Activated CD4-positive, alpha-beta memory T cell treated with anti-CD3 and anti-CD28 coated beads, Interleukin-2, amount 10 ng/mL, durations not matched to agents 7 days and 5 days (primary cell): ENCODE results near the gene DNAJA2. TPM values are rescaled to one million over a fixed set of nuclear protein-coding genes. Genes with fewer than 3 reads are reported as not detected.

Experiments used
- CTCF ChIA-PET: fragments of 350-600 bp; sonication (Branson Sonifier 250); formaldehyde crosslinking; loops from one replicate; lab custom pipeline; 2021; ENCODE audit warnings: antibody characterized with exemption, inconsistent platforms; lab: Charles Lee
- POLR2A ChIA-PET: fragments of 350-600 bp; sonication (Branson Sonifier 250); formaldehyde crosslinking; loops from one replicate; lab custom pipeline; 2021; ENCODE audit warnings: antibody characterized with exemption; lab: Charles Lee
- DNase-seq: peaks from one replicate; pipeline ENCODE4 v3.0.0-alpha.2; 2020
- H3K27ac Mint-ChIP-seq: one replicate; pipeline ENCODE4 v1.8.0; 2021; ENCODE audit warnings: mild to moderate bottlenecking, mixed read lengths
- H3K27me3 Mint-ChIP-seq: one replicate; pipeline ENCODE4 v1.8.0; 2021; ENCODE audit warnings: mixed read lengths
- H3K36me3 Mint-ChIP-seq: one replicate; pipeline ENCODE4 v1.8.0; 2021; ENCODE audit warnings: low read depth, mixed read lengths
- H3K4me1 Mint-ChIP-seq: one replicate; pipeline ENCODE4 v1.8.0; 2021; ENCODE audit warnings: mixed read lengths
- H3K4me3 Mint-ChIP-seq: one replicate; pipeline ENCODE4 v1.8.0; 2021; ENCODE audit warnings: mild to moderate bottlenecking, mixed read lengths
- H3K9me3 Mint-ChIP-seq: one replicate; pipeline ENCODE4 v1.8.0; 2021; ENCODE audit warnings: mixed read lengths
- total RNA-seq, 2 experiments: library from RNA; stranded (reverse); gene quantifications; one replicate each; pipeline ENCODE4 v1.2.3, GENCODE V29; 2021

The DNAJA2 gene
- total RNA-seq, 2 experiments from 2014 or later: 61.2 to 64.3 TPM

DNA sequence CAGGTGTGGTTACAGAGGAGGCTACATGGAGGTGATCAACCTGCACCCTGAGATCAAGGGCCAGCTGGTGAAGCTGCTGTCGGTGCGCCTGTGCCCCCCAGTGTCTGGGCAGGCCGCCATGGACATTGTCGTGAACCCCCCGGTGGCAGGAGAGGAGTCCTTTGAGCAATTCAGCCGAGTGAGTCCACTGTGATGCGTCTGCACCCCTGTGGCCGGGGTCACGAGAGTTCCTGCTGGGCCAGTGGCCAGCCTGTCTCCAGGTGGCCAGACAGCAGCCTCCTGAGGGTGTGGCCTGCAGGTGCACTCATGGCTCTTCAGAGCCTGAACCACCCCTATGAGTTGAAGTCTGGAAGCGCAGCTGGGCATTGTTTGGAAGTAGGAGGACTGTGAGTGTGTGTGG lies 51.2 kb downstream of the DNAJA2 start:
- CTCF ChIA-PET: no interaction called here
- H3K27ac Mint-ChIP-seq: no peak overlapping the region

DNA sequence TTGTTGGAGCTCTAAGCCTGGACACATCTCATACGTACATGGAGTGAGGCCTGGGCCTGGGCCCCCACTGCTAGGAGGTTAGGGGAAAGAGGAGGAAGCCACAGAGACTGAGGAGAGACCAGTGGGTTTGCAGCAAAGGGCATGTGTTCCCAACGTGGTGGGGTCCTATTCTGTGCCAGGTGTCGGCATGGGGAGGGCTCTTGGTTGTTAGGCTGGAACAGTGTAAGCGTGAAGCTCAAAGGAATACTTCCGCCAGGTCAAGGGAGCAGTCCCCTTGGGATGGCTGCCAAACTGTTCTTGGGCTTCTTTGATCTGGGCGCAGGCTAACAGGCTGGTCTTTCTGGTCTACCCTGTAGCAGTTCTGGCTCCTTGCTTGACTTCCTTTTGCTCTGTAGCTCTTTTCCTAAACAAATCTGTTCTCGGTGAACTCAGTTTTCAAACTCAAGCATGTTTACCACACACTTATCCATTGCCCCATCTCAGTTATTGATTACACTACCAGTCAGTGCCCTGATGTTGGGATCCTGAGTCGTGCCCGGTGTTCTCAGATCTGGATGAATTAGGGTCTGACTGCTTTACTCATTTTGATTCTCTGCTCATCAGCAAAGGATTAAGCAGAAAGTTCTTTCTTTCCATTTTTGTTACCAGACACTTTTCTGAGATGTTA lies 52.9 kb downstream of the DNAJA2 start:
- ChIA-PET CTCF (interaction anchor here (1.7 to 5.7 kb wide), 2 partner anchors 10 to 66 kb away, joined by 4 to 20 read pairs; no protein-coding TSS in a partner anchor), POLR2A (no interaction called here)
- Mint-ChIP-seq H3K9me3 (no peaks in the 10 kb centered on the region), H3K27ac (no peak overlapping the region), H3K4me1 (peaks cover 5% of the 10 kb centered on the region), H3K4me3 (no peak overlapping the region), H3K36me3 (peaks cover 17% of the 10 kb centered on the region), H3K27me3 (no peaks in the 10 kb centered on the region)
- DNase-seq: no peak

More for the DNA sequence above, 51.2 kb downstream of the DNAJA2 start:
- H3K9me3 Mint-ChIP-seq: no peaks in the 10 kb centered on the region
- POLR2A ChIA-PET: no interaction called here
- peaks cover 15% of the 10 kb centered on the region for H3K36me3 Mint-ChIP-seq
- DNase-seq: no peak
- H3K4me3 Mint-ChIP-seq: no peak overlapping the region
- H3K4me1 Mint-ChIP-seq: peaks cover 5% of the 10 kb centered on the region
- no peaks in the 10 kb centered on the region for H3K27me3 Mint-ChIP-seq

DNA sequence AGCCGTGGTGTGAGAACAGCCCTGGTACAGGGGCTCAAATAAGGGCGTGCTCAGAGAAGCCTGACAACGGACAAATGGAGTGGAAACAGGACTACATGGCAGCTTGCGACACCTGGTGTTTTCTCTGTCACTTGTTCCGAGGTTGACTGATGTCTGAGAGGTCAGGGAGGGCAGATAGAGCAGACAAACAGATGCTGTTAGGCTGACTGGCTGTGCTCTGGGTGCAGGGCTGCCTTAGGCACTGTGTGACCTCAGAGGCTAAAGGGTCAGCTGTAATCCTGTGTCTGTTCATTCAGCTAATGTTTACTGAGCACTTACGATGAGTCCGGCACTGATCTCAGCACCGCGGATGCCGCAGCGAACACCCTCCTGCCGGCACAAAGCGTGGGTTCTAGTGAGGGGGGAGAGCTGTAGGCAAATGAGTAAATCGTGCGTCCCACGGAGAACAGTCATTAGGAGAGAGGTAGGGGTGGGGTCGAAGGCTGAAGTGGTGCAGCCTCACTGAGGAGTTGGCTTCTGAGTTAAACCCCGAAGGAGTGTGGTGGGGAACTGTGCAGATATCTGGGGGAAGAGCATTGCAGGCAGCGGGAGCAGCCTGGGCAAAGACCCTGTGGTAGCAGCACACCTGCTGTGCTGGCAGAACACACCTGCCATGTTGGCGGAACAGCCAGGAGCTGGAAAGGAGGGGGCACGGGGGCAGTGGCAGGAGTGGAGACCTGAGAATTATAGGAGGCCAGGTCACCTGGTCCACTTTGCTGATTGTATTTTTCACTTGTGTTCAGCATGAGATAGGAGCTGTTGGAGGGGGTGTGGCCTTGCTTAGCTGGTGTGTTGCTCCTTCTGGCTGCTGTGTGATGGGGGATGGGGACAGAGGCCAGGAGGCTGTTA lies 54.3 kb downstream of the DNAJA2 start:
- Mint-ChIP-seq H3K4me1 (peaks cover 5% of the 10 kb centered on the region), H3K27me3 (no peaks in the 10 kb centered on the region), H3K4me3 (no peak overlapping the region), H3K9me3 (no peaks in the 10 kb centered on the region), H3K36me3 (peaks cover 23% of the 10 kb centered on the region), H3K27ac (no peak overlapping the region)
- no peak for DNase-seq
- ChIA-PET CTCF (interaction anchor here (1.7 to 5.7 kb wide), 2 partner anchors 9 to 65 kb away, joined by 4 to 20 read pairs; no protein-coding TSS in a partner anchor), POLR2A (no interaction called here)

DNA sequence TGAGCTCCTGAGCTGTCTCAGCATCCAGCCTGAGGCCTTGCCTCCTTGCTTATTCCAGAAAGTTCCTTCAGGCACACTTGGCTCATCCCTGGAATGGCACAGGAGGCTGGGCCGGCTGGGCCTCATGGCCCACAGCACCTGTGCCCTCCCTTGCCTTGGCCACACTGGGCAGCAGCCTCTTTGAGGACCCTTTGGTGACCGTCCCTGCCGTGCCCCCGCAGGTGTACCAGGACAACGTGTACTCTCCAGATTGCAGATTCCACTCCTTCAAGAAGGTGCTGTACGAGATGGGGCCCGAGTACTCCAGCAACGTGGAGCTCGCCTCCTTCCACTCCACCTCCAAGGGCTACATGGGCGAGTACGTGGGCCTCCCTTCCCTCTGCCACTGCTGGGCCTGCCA lies 55.1 kb downstream of the DNAJA2 start:
- Mint-ChIP-seq H3K27ac (no peak overlapping the region), H3K4me1 (peaks cover 5% of the 10 kb centered on the region), H3K36me3 (peaks cover 23% of the 10 kb centered on the region), H3K27me3 (no peaks in the 10 kb centered on the region), H3K4me3 (no peak overlapping the region), H3K9me3 (no peaks in the 10 kb centered on the region)
- POLR2A ChIA-PET: no interaction called here
- no peak for DNase-seq
- CTCF ChIA-PET: interaction anchor here (0.6 to 5.7 kb wide), 2 partner anchors 64 to 281 kb away, joined by 3 to 20 read pairs; no protein-coding TSS in a partner anchor

DNA sequence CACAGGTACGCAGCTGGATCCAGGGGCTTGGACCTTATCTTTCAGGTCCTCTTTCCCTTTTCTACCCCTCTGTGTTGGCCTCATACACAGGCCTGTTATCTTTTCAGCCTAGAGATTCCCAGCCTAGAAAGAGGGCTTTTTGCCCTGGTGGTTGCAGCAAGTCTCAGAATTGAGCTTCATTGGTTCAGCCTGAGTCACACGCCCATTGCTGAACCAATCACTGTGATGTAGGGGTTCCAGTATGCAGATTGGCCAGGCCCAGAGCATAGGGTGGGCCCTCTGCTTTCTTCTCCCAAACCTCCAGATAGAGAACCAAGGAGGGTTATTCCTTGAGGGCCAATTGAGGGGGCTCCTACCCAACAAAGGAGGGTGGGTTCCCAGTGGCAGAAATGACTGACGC lies 56.5 kb downstream of the DNAJA2 start:
- ChIA-PET POLR2A (no interaction called here), CTCF (interaction anchor here (0.6 to 5.7 kb wide), 5 partner anchors 10 to 243 kb away, joined by 3 to 20 read pairs (median 3); no protein-coding TSS in a partner anchor)
- H3K9me3 Mint-ChIP-seq: no peaks in the 10 kb centered on the region
- H3K27ac Mint-ChIP-seq: no peak overlapping the region
- H3K4me3 Mint-ChIP-seq: no peak overlapping the region
- peaks cover 5% of the 10 kb centered on the region for H3K4me1 Mint-ChIP-seq
- no peak for DNase-seq
- H3K27me3 Mint-ChIP-seq: no peaks in the 10 kb centered on the region
- H3K36me3 Mint-ChIP-seq: peaks cover 20% of the 10 kb centered on the region

DNA sequence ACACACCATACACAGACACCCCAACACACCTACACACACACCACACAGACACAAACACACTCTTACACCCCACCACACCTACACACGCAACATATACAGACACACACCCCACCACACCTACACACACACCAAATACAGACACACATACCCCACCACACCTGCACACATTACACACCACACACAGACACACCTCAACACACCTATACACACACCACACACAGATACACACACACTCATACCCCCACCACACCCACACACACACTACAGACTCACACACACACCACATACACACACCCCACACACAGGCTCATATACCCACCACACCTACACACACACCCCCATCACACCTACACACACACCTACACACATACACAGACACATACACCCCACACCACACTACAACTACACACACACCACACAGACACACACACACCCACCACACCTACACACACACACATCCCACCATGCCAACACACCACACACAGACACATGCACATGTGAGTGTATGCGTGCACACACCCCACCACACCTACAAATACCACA lies 57.9 kb downstream of the DNAJA2 start:
- H3K27me3 Mint-ChIP-seq: no peaks in the 10 kb centered on the region
- ChIA-PET POLR2A (no interaction called here), CTCF (interaction anchor here (1.3 kb wide), 1 partner anchor 15 kb away, joined by 3 read pairs; no protein-coding TSS in a partner anchor)
- H3K9me3 Mint-ChIP-seq: no peaks in the 10 kb centered on the region
- DNase-seq: no peak
- no peak overlapping the region for H3K27ac Mint-ChIP-seq
- H3K36me3 Mint-ChIP-seq: peaks cover 23% of the 10 kb centered on the region
- no peak overlapping the region for H3K4me3 Mint-ChIP-seq
- peaks cover 13% of the 10 kb centered on the region for H3K4me1 Mint-ChIP-seq

DNA sequence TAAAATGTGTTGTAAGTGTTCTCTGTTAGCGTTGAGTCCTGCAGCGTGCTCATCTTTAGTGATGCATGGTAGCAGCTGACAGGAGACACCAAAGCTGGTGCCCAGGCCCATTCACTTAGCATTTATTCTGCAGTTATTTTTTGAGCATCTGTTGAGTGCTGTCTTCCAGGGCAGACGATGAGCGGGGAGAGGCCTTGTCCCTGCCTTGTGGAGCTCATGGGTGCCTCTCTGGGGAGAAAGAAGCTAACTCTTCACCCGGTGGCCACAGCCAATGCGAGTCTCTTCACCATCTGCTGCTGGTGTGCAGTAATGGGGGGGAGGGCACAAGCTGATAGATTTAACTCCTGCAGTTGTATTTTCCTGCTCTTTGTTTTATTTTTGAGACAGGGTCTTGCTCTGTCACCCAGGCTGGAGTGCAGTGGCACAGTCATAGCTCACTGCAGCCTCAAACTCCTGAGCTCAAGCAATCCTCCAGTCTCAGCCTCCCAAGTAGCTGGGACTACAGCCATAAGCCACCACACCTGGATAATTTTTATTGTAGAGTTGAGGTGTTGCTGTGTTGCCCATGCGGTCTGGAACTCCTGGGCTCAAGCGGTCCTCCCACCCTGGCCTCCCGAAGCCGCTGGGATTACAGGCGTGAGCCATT lies 58.8 kb downstream of the DNAJA2 start:
- CTCF ChIA-PET: interaction anchor here (0.7 to 10.1 kb wide), 3 partner anchors 14 to 62 kb away, joined by 3 to 139 read pairs (median 3); no protein-coding TSS in a partner anchor
- Mint-ChIP-seq H3K4me1 (peaks cover 16% of the 10 kb centered on the region), H3K36me3 (peaks cover 22% of the 10 kb centered on the region), H3K4me3 (no peak overlapping the region), H3K27ac (no peak overlapping the region), H3K27me3 (no peaks in the 10 kb centered on the region), H3K9me3 (no peaks in the 10 kb centered on the region)
- POLR2A ChIA-PET: no interaction called here
- no peak for DNase-seq

DNA sequence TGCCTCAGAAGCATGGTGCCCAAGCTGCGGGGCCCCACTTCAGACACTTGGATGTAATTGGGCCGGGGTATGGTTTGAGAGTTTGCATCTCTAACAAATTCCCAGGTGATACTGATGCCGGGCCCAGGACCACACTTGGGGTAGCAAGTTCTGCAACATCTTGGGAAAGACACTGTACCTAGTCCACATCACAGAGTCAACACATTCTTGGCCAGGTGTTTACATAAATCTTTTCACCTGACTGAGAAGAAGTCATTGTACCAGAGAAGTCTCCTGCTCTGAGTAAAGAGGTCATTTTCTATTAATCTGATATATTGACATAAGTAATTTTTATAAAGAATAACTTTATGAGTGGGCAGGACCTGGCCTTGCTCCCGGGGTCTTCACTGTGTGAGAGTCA lies 61.8 kb downstream of the DNAJA2 start:
- CTCF ChIA-PET: interaction anchor here (1.1 to 10.1 kb wide), 3 partner anchors 12 to 237 kb away, joined by 3 to 139 read pairs (median 37); no protein-coding TSS in a partner anchor
- H3K36me3 Mint-ChIP-seq: peaks cover 17% of the 10 kb centered on the region
- POLR2A ChIA-PET: no interaction called here
- H3K27me3 Mint-ChIP-seq: no peaks in the 10 kb centered on the region
- DNase-seq: no peak
- no peak overlapping the region for H3K27ac Mint-ChIP-seq
- H3K9me3 Mint-ChIP-seq: no peaks in the 10 kb centered on the region
- peaks cover 24% of the 10 kb centered on the region for H3K4me1 Mint-ChIP-seq
- no peak overlapping the region for H3K4me3 Mint-ChIP-seq

DNA sequence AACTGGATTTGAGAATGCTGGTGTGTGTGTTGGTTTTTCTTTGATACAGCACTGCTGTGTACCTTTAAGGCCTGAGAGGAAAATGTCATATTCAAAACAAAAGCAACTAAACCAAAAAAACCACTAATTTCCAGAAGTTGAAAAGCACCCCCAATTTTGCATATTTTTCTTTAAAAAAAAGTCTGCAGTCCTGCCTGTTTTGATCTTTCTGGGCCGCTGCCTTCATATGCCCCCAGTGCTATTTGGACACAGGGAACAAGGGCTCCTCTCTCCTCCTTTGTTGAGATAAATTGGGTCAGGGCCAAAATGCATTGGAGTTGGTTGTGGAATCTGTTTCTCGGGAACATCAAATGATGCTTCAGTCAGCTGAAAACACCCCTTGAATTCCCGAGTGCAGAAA lies 62.4 kb downstream of the DNAJA2 start:
- no peak for DNase-seq
- no peaks in the 10 kb centered on the region for H3K9me3 Mint-ChIP-seq
- no peak overlapping the region for H3K4me3 Mint-ChIP-seq
- H3K36me3 Mint-ChIP-seq: peaks cover 17% of the 10 kb centered on the region
- H3K27me3 Mint-ChIP-seq: no peaks in the 10 kb centered on the region
- ChIA-PET POLR2A (no interaction called here), CTCF (interaction anchor here (0.7 to 10.1 kb wide), 9 partner anchors 9 to 1253 kb away, joined by 3 to 139 read pairs (median 3); partner anchors contain the start of gene GPT2)
- H3K4me1 Mint-ChIP-seq: peaks cover 24% of the 10 kb centered on the region
- peak overlapping the region; percentile 7 for H3K27ac Mint-ChIP-seq

DNA sequence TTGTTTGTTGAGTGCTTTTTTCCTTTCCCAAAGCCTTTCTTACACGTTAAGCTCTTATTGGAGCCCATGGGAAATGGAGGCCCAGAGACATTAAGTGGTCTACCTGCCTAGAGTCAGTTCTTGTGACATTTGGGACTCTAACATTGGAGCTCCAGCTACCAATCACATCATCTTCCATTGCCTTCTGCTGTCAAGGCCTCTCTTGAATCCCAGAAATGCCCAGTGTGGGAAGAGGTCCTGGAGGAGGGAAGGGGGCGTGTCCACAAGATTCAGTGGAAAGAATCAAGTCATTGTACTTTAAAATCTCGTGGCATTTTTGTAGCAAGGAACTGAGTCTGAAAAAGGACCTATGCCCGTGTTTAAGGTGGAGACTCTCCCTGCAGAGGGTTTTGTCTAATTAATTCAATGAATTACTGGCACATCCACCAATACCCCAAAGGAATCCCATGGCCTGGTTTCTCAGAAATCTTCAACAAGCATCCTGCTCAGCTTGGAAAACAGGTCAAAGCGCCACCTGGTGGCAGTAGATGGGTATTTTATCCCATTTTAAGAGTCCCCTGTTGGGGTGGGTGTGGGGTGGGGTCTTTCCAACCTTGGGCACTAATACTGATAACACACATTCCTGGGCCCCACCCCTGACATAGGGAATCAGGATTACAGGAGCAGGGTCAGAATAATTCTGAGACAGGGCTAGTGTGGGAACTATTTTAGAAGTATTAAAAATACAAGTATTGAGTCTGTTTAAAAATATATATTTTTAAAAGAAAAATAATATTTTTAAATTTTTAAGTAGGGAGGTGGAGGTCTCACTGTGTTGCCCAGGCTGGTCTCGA lies 64.7 kb downstream of the DNAJA2 start:
- Mint-ChIP-seq H3K4me3 (no peak overlapping the region), H3K27me3 (no peaks in the 10 kb centered on the region), H3K36me3 (peaks cover 8% of the 10 kb centered on the region), H3K9me3 (no peaks in the 10 kb centered on the region), H3K4me1 (peaks cover 24% of the 10 kb centered on the region), H3K27ac (peak overlapping the region; percentile 28)
- peak; percentile 69 for DNase-seq
- POLR2A ChIA-PET: interaction anchor here (0.9 to 1.0 kb wide), 2 partner anchors 45 to 218 kb away, joined by 3 to 4 read pairs; no protein-coding TSS in a partner anchor
- CTCF ChIA-PET: interaction anchor here (0.9 to 10.1 kb wide), 17 partner anchors 8 to 288 kb away, joined by 3 to 139 read pairs (median 5); partner anchors contain the start of genes GPT2 and SHCBP1

DNA sequence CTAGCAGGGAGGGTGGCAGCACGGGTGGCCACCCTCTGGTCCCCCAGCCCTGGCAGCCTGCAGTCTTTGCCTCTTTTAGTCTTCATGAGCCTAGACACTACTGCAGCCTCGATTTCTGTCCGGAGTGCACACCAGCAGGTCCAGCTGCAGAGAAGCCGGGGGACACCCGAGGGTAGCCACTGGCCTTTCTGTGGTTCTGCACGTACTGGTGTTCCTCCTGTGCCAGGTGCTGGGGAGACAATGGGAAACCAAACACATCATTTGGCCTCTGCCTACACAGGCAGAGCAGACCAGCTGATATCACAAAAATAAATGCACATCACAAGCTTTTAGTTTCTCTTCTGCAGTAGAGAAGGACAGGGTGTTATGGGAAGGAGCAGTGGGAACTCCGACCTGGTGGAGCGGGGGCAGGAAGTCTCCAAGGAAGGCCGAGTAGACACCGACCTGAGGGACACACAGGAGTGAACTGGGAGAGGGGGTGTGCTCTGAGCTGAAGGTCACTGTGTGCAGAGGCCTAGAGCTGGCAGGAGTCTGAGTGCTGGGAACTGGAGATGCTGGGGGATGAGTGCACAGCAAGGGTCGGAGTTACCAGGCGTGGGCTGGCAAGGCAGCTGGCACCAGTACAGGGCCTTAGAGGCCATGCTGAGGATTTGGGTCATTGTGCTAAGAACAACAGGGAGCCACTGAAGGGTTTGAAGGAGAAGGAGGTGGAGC lies 66.3 kb downstream of the DNAJA2 start:
- no peak overlapping the region for H3K27ac Mint-ChIP-seq

More for the DNA sequence above, 66.3 kb downstream of the DNAJA2 start:
- Mint-ChIP-seq H3K9me3 (no peaks in the 10 kb centered on the region), H3K27me3 (no peaks in the 10 kb centered on the region), H3K36me3 (peaks cover 6% of the 10 kb centered on the region), H3K4me1 (peaks cover 24% of the 10 kb centered on the region), H3K4me3 (no peak overlapping the region)
- CTCF ChIA-PET: interaction anchor here (1.1 to 10.1 kb wide), 3 partner anchors 9 to 234 kb away, joined by 3 to 139 read pairs (median 4); no protein-coding TSS in a partner anchor
- POLR2A ChIA-PET: interaction anchor here (0.7 kb wide), 1 partner anchor 44 kb away, joined by 3 read pairs; no protein-coding TSS in a partner anchor
- no peak for DNase-seq
